Fibroblast of peridontal ligament (primary cell): ENCODE data around the gene FEM1C.

ENCODE experiments used
- DNase-seq: peaks from one replicate; pipeline ENCODE4 v3.0.0-alpha.2; 2010; ENCODE audit errors: extremely low read depth

The FEM1C gene

GRCh38 chr5:115477581-115477980 is 67.0 kb downstream of the FEM1C start:
- no peak for DNase-seq

GRCh38 chr5:115475788-115476187 is 68.8 kb downstream of the FEM1C start:
- DNase-seq: no peak

DNA sequence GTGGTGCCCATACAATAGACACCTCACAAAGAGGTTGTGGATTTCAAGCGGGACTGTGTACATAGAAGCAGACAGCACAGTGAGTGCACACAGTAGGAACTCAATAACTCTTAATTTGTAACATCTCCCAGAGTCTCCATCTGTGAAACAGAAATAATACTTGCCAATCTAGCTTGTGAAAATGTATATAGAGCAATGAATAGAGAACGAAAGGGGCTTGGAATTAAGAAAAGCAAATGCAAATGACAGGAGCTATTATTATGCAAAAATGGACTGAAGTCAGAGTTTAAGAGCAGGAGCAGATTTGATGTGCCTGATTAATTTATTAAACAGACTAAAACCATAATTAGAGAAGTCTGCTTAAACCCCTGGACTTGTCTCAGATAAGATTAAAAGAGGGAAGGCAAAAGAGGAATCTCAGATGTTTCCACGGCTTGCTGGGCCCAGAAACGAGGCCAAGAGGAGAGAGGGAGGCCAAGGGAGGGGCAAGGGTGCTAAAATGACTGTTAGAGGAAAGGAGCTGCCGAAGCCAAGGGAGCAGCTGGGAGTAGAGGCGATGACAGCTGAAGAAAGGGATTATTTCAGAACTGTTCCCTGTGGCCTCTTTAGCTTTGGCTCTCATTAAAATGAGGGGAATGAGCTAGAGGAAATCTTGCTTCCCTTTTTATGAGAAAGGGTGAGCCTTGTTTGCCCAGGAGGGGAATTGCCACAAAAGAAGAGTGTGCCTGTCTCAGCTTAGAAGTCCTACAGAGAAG is 72.1 kb downstream of the FEM1C start:
- DNase-seq: no peak

DNA sequence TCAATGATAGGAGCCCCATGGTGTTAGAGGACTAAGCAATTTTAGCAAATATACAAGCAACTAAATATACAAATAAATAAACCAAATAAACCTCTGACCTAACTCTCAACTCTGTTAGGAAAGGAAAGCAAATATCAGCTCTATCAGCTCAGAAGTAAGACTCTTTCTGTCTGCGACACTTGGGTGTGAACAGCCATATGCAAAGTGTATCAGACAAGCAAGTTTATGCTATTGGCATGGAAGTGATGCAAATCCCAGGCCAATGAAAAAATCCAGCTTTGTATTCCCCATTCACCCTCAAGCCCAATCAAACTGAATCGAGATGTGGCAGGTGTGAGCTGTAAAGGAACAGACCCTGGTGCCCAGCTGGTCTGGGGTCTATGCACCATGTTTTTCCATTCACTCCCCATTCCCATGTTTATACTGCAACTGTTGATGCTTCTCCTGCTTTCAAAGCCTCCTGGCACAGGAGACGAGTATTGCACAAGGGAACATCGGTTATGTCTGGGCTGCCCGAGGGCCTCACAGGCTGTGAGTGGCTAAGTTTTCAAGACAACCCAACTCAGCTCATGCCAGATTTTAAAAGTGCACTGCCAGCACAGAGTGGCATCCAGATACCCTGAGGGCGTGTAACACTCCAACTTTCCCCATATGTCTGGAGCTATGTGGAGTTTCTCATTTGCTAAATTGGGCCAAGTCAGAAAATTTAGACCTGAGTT is 73.1 kb downstream of the FEM1C start:
- no peak for DNase-seq

GRCh38 chr5:115470921-115471320 is 73.7 kb downstream of the FEM1C start:
- DNase-seq: no peak
